Activated CD4-positive, alpha-beta T cell treated with anti-CD3 and anti-CD28 coated beads for 48 hours (primary cell): ENCODE measurements around the gene CATSPER2.
"Not testable (repeated sequence)": the region's sequence is repeated elsewhere in the genome, so short reads cannot be mapped to it uniquely, and the experiment has no call there.

Experiments used
- DNase-seq: peaks from one replicate; pipeline ENCODE4 v3.0.0-alpha.2; 2020

Gene CATSPER2

GRCh38 chr15:43648649-43649429 is at the start of gene CATSPER2:
Gene CATSPER2 (minus strand): TSS chr15:43648844. CDS start chr15:43648061, 783 bp downstream.
- DNase-seq: no peak

- DNase-seq: not testable (repeated sequence)
These were observed 44.7 kb upstream of the CATSPER2 start, which contains the start of gene CKMT1A for GRCh38 chr15:43693148-43694022. Gene CKMT1A (plus strand): TSS chr15:43693859. CDS start chr15:43694051, 192 bp downstream.

GRCh38 chr15:43692679-43693078 is 44.0 kb upstream of the CATSPER2 start:
- DNase-seq: not testable (repeated sequence)

GRCh38 chr15:43689604-43690301 is 41.1 kb upstream of the CATSPER2 start:
- not testable (repeated sequence) for DNase-seq

GRCh38 chr15:43674175-43674574 is 25.5 kb upstream of the CATSPER2 start:
- DNase-seq: not testable (repeated sequence)

- not testable (repeated sequence) for DNase-seq
These were observed 17.5 kb upstream of the CATSPER2 start for GRCh38 chr15:43666177-43666576.

GRCh38 chr15:43663333-43663732 is 14.7 kb upstream of the CATSPER2 start:
- not testable (repeated sequence) for DNase-seq

- DNase-seq: not testable (repeated sequence)
These were observed 13.6 kb upstream of the CATSPER2 start for GRCh38 chr15:43662293-43662692.

- DNase-seq: not testable (repeated sequence)
These were observed 11.1 kb upstream of the CATSPER2 start for GRCh38 chr15:43659727-43660126.

GRCh38 chr15:43649430-43649926 is 834 bp upstream of the CATSPER2 start:
- DNase-seq: not testable (repeated sequence)

- DNase-seq: not testable (repeated sequence)
These were observed 10.0 kb downstream of the CATSPER2 start for GRCh38 chr15:43638464-43639204.

- DNase-seq: not testable (repeated sequence)
These were observed 21.7 kb downstream of the CATSPER2 start for GRCh38 chr15:43626937-43627336.

GRCh38 chr15:43625106-43625505 is 23.5 kb downstream of the CATSPER2 start:
- no peak for DNase-seq

GRCh38 chr15:43622068-43622799 is 26.4 kb downstream of the CATSPER2 start:
- not testable (repeated sequence) for DNase-seq

- not testable (repeated sequence) for DNase-seq
These were observed 29.9 kb downstream of the CATSPER2 start, which contains the start of gene STRC for GRCh38 chr15:43618700-43619099. Gene STRC (minus strand): TSS chr15:43618800. CDS start chr15:43618722, 78 bp downstream.

- DNase-seq: not testable (repeated sequence)
These were observed 30.9 kb downstream of the CATSPER2 start for GRCh38 chr15:43617750-43618149.

GRCh38 chr15:43602233-43602632 is 46.4 kb downstream of the CATSPER2 start:
- not testable (repeated sequence) for DNase-seq

GRCh38 chr15:43600200-43600599 is 48.4 kb downstream of the CATSPER2 start:
- DNase-seq: not testable (repeated sequence)

- not testable (repeated sequence) for DNase-seq
These were observed 49.5 kb downstream of the CATSPER2 start for GRCh38 chr15:43599131-43599530.

- not testable (repeated sequence) for DNase-seq
These were observed 55.1 kb downstream of the CATSPER2 start, which contains the start of gene CKMT1B for GRCh38 chr15:43593328-43594190. Gene CKMT1B (plus strand): TSS chr15:43594027. CDS start chr15:43594219, 192 bp downstream.
